Panc1 (cell line): Measurements from ENCODE around the gene ITPR3. TPM values are rescaled to one million over a fixed set of nuclear protein-coding genes. Genes with fewer than 3 reads are reported as not detected.

Experiments
- ATAC-seq: fragments of 200-7000 bp; cut with Tn5 transposase; 2 replicates; pipeline ENCODE4 v1.9.1; 2020; ENCODE audit warnings: mild to moderate bottlenecking, moderate library complexity
- BruUV-seq: library from RNA; stranded (reverse); fragments of 400-500 nt; replicated peaks from 2 replicates; lab custom pipeline; 2021; lab: Mats Ljungman, UMichigan
- CTCF ChIA-PET: fragments of 300-600 bp; sonication (Branson Sonifier 250); formaldehyde crosslinking; loops from one replicate; lab custom pipeline; 2022; ENCODE audit warnings: antibody characterized with exemption; lab: Charles Lee
- POLR2A ChIA-PET: fragments of 300-600 bp; sonication (Branson Sonifier 250); formaldehyde crosslinking; loops from one replicate; lab custom pipeline; 2022; ENCODE audit warnings: antibody characterized with exemption; lab: Charles Lee
- DNase-seq: peaks from one replicate; pipeline ENCODE4 v3.0.0-alpha.2; 2010; ENCODE audit warnings: low read depth, low spot score
- H3K27ac ChIP-seq: 2 replicates; pipeline ENCODE4 v1.5.1; 2011; ENCODE audit warnings: mild to moderate bottlenecking, low read length, inconsistent platforms
- H3K27me3 ChIP-seq: fragments of 200-500 bp; sonication (Bioruptor generic); 2 replicates; pipeline ENCODE4 v1.6.0; 2014; ENCODE audit warnings: low read length, inconsistent platforms; ENCODE audit not compliant: control insufficient read depth, insufficient read depth
- H3K36me3 ChIP-seq: fragments of 200-500 bp; sonication (Bioruptor generic); 2 replicates; pipeline ENCODE4 v1.5.1; 2014; ENCODE audit warnings: inconsistent platforms, mild to moderate bottlenecking, low read length, moderate library complexity; ENCODE audit not compliant: control insufficient read depth, insufficient read depth
- H3K4me1 ChIP-seq: 2 replicates; pipeline ENCODE4 v1.5.1; 2011; ENCODE audit warnings: inconsistent platforms, mild to moderate bottlenecking, low read length, moderate library complexity; ENCODE audit not compliant: control insufficient read depth, insufficient read depth
- H3K4me3 ChIP-seq, 2 experiments: 2 replicates each; pipeline ENCODE4 v1.5.1; 2011 to 2012; ENCODE audit warnings: low read depth in 2 of 2, low read length in 2 of 2, mild to moderate bottlenecking in 2 of 2, inconsistent platforms in 1 of 2, moderate library complexity in 1 of 2
- H3K9me3 ChIP-seq: fragments of 200-500 bp; sonication (Bioruptor generic); 2 replicates; pipeline ENCODE4 v1.5.1; 2014; ENCODE audit warnings: low read depth, mild to moderate bottlenecking, inconsistent platforms, low read length, moderate library complexity; ENCODE audit not compliant: control insufficient read depth, insufficient read depth
- CTCF ChIP-seq: fragments of 450-650 bp; IDR thresholded peaks from 2 replicates; pipeline ENCODE4 v1.5.1; 2017; ENCODE audit warnings: mild to moderate bottlenecking
- POLR2AphosphoS5 ChIP-seq: IDR thresholded peaks from 2 replicates; pipeline ENCODE4 v1.6.1; 2012; ENCODE audit warnings: mild to moderate bottlenecking, low read depth, low read length, moderate library complexity
- REST ChIP-seq, 2 experiments: IDR thresholded peaks; 2 replicates each; pipeline ENCODE4 v1.6.1; 2011 to 2012; ENCODE audit warnings: low read depth in 2 of 2, control low read depth in 1 of 2, low read length in 1 of 2, mild to moderate bottlenecking in 1 of 2, moderate library complexity in 1 of 2; ENCODE audit not compliant: insufficient read depth in 1 of 2
- SIN3A ChIP-seq: IDR thresholded peaks from 2 replicates; pipeline ENCODE4 v1.6.1; 2012; ENCODE audit warnings: low read depth, mild to moderate bottlenecking, low read length, moderate library complexity, borderline replicate concordance; ENCODE audit not compliant: insufficient read depth
- TCF7L2 ChIP-seq: IDR thresholded peaks from 2 replicates; pipeline ENCODE4 v1.6.1; 2011; ENCODE audit warnings: mild to moderate bottlenecking, low read depth, low read length, inconsistent platforms
- in situ Hi-C: cut with HindIII; loops from 2 replicates; pipeline ENCODE4 v1.10.0; 2016; ENCODE audit warnings: low sequenced_read_pairs, low pct_unique_long_range_greater_than_20kb
- intact Hi-C: fragments of 100-400 bp; cut with micrococcal nuclease; formaldehyde crosslinking; loops from one replicate; pipeline ENCODE4 v1.10.0; 2022; ENCODE audit not compliant: unreplicated experiment
- total RNA-seq: library from RNA; stranded (reverse); gene quantifications from one replicate; pipeline ENCODE4 v1.2.1, GENCODE V29; 2021; ENCODE audit not compliant: unreplicated experiment

Gene ITPR3
- total RNA-seq, 1 experiment from 2014 or later = 65.8 TPM

GRCh38 chr6:33696548-33697518 is 75.7 kb downstream of the ITPR3 start:
- Histone ChIP-seq H3K9me3 (no peaks in the 10 kb centered on the region), H3K4me1 (peaks cover 42% of the 10 kb centered on the region), H3K4me3 (no peak overlapping the region), H3K36me3 (peaks cover 7% of the 10 kb centered on the region; the same call in 1 of the 2 replicates), H3K27me3 (no peaks in the 10 kb centered on the region), H3K27ac (peak overlapping the region; percentile 75)
- intact Hi-C loops (no loop called here), in situ Hi-C loops (no loop called here)
- peak; percentile 54 for ATAC-seq
- ChIA-PET POLR2A (interaction anchor here (0.5 kb wide), 1 partner anchor 116 kb away, joined by 3 read pairs; no protein-coding TSS in a partner anchor), CTCF (no interaction called here)
- DNase-seq = no peak
- TF ChIP-seq TCF7L2 (no peak), SIN3A (no peak), REST (IDR thresholded peaks at IDR 0.05; ENCODE audit: insufficient read depth in 1 of 2, low read depth in 2 of 2, low read length in 1 of 2) (no peak), CTCF (no peak), POLR2AphosphoS5 (no peak)
- no TSS peak for BruUV-seq

- ChIA-PET CTCF (no interaction called here), POLR2A (interaction anchor here (0.5 kb wide), 1 partner anchor 117 kb away, joined by 3 read pairs; no protein-coding TSS in a partner anchor)
- Histone ChIP-seq H3K27me3 (no peaks in the 10 kb centered on the region), H3K4me3 (no peak overlapping the region), H3K4me1 (peaks cover 33% of the 10 kb centered on the region), H3K36me3 (peaks cover 7% of the 10 kb centered on the region; the same call in 1 of the 2 replicates), H3K9me3 (no peaks in the 10 kb centered on the region), H3K27ac (peak overlapping the region; percentile 75)
- DNase-seq (no peak), ATAC-seq (no peak)
- intact Hi-C loops = no loop called here
- TF ChIP-seq REST (IDR thresholded peaks at IDR 0.05; ENCODE audit: insufficient read depth in 1 of 2, low read depth in 2 of 2, low read length in 1 of 2) (no peak), CTCF (no peak)
- BruUV-seq = no TSS peak
- in situ Hi-C loops = no loop called here
Measured at GRCh38 chr6:33697845-33698244, 76.7 kb downstream of the ITPR3 start.
